Measurements from ENCODE around the gene FOXP1.

FOXP1 gene

DNA sequence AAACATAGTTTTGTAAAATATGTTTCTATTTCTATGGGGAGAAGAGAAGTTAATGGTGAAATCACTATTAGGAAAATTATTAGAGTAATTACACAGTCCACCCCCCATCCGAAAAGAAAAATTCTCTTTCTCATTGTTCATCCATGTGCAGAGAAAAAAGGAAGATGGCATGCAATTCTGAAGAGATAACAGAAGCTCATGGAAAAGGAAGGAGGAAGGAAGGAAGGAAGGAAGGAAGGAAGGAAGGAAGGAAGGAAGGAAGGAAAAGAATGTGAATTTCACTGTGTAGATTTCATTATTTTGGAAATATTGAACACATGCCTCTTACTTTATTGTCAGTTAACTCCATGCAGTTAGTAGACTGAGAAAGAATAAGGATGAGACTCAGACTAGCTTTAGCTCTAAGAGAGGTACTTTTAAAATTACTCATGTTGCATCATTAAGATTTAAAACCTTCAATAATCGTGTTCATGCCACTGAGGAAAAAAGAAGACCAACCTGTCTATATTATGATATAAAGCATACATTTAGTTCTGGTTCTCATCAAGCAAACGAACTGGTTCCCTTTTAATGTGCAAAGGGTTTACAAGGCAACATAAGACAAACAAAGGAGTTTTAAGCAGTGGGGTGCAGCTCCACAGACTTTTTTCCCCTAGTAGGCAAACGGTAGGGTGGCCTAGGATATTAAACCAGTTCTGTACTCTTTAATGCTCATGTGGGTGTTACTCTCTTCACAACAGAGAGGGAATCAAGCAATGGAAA is 379.6 kb downstream of the FOXP1 start:
- no peak for FAIRE-seq
- DNase-seq (ENCODE audit: insufficient read length, low spot score): no peak

DNA sequence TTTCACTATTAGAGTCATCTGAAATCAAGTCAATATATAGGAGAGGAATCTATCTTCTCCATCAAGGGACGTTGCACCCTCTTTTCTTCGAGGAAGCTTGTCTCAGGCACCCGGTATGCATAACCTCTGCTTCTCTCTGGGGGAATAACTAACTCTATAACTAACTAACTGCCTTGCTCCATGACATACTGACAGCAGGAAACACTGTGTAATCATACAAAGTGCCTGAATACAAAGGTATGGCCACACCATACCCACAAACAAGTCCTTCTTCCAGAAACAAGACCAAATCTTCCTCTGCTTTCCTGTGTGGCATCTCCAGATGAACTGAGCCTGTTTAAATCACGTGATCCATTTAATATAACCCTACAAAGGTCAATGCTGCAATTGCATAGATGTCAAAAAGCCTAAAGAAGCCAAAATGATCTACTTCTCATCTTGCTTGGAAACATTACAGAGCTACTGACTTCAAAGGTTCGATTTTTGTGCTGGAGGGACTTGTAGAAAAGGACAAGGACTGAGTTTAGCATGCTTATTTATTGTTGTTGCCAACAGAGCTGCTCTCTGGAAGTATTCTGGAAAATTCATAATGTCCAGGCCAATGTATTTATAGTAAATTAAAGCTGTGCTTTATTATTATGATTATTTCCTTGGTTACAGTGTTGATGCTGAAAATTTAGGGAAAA is 380.5 kb downstream of the FOXP1 start:
- no peak for DNase-seq (ENCODE audit: insufficient read length, low spot score)
- FAIRE-seq: no peak

DNA sequence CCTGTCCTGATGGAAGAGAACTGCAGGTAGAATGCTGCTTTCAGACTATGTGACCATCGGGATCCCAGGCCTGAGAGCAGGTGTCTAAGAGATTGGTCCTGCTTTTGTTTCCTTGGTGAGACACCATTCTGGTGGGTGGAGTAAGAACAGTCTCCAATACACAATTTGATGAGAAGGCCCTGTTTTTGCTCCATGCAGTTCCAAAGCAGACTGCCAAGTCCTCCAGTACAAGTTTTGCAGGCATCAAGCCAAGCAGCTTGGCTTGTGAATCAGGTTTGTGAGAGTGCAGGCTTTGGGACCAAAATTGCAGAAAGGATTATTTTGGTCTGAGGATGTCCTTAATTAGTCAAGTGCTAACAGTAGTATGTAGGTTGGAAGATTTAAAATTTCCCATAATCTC is 381.6 kb downstream of the FOXP1 start:
- DNase-seq (ENCODE audit: insufficient read length, low spot score) (no peak), FAIRE-seq (no peak)

DNA sequence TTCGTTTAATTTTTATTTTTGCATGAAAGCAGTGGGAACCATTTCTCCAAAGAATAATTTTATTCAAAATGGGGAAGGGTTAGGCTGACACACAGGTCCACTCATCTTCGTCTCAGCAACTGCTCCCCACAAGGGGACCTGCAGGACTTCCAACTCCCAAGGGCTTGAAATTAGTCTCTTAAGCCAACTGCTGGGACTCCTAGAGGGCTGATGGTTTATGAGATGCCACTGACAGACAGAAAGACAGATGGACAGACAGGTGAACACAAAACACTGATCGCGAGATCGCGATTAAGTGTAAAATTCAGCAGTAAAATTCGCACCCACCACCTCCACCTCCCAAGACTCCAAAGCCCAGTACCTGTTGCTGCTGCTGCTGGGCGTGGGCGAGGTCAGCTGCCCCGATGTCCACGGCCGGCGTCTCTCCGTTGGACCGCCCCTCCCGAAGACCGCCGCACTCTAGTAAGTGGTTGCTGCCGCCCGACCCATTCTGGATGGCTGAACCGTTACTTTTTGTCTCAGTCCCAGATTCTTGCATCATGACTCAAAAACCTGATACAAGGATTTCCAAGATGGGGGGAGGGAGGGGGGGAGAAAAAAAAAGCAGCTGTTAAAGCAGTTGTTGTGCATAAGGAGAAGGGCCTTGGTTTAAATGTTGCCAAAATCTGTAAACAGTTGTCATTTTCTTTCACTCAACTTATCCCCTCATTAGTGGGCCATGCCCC is 385.5 kb downstream of the FOXP1 start:
- FAIRE-seq (no peak), DNase-seq (ENCODE audit: insufficient read length, low spot score) (no peak)

DNA sequence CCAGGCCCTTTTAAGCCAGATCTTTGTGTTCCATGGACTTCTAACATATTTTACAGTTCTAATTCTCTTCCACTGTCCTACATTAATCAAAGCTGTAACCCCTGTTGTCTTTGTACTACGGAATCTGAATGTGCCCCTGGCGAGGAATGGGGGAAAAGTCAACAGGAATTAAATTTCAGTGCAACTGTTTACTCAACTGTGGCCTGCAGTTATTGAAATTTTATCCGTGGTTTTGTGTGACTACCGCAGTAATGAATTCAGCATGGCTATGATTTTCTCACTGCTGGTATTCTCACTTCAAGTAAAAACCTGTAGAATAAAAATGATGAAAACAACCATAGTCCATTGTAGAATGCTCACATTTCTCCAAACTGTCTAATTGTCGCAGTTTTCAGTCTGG is 388.0 kb downstream of the FOXP1 start:
- no peak for FAIRE-seq
- no peak for DNase-seq (ENCODE audit: insufficient read length, low spot score)

DNA sequence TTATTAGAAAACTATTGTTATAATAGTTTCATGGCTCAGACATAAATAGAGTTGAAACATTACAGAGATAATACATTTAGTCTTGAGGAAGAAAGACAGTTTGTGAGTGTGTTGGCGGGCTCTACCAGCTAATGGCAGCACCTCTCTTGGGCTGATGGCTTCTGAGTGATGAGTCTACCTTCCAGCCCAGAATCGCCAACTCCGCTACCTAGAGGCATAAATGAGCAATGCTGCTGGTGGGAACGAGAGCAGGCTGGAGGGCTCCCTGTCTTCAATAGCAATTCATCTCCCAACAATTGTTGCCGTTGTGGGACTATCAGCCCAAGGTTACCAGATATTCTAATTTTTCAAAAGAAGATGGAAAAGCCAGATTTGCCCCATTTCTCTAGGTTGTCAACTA is 388.7 kb downstream of the FOXP1 start:
- FAIRE-seq (no peak), DNase-seq (ENCODE audit: insufficient read length, low spot score) (no peak)

DNA sequence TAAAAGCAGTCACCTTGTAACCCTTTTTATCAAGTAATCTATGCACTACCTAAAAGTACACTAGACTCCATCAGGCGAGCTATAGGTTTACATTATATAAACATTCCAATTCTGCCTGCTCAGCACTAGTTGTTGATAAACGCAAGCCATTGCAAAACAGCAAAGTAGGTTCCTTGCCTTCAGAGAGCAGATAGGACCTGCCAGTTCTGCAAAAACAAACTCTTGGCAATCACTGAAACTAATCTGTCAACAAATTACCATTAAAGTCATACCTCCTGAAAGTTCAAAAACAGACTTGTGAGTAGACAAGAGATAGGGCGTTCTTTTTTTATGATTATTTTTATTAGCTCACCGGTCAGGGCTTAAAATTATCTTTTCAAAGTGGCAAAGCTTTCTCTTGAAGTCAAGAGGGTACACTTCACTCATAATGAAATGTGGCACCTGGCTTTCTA is 392.5 kb downstream of the FOXP1 start:
- DNase-seq (ENCODE audit: insufficient read length, low spot score): no peak
- FAIRE-seq: no peak

DNA sequence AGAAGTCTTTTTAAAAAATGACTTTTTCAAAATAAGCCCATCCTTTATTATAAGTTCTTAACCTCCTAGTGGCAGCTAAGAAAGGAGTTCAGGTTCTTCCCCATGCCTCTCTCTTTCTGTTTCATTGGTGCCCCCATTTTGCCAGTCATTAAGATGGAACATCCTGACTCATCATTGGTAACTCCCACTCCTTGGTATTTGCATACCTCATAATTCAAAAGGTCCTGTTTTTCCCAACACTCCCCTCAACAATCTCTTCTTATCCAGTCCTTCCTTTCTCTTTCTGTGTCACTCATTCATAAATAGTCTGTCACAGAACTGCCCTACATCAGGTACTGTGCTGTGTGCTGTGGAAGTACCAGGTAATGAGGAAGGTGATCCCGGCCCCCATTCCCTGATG is 394.0 kb downstream of the FOXP1 start:
- DNase-seq (ENCODE audit: insufficient read length, low spot score): no peak
- FAIRE-seq: no peak

DNA sequence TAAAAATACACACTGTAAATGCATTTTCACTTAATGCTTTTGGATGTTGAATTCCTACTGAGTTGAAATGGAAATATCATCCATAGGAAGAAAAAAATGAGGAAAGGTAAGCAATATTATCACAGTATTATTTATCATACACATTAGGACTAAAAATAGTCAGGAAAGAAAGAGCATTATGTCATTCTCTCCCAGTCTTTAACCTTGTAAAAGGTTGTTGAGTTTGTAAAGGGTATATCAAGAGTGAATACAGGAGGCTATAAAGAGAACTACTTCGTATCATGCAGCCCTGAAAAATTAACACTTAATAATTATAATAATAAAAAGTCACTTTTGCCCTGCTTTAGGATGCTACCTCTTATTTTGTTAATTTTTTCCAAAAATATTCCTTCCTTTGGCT is 395.8 kb downstream of the FOXP1 start:
- no peak for FAIRE-seq
- DNase-seq (ENCODE audit: insufficient read length, low spot score): no peak

DNA sequence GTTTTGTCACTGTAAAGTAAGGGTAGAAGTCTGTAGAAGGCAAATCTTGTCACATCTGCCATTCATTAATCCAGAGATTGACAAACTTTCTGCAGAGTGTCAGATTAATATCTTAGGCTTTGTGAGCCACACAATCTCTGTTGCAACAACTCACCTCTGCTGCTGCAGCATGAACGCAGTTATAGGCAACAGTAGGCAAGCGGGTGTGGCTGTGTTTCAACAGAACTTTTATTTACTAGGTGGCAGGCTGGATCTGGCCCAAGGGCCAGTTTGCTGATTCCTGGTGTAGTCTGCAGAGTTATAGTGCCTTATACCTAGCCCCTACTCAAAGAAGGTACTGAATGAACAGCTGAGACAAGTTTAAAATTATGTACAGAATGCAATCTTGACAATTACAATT is 396.7 kb downstream of the FOXP1 start:
- FAIRE-seq (no peak), DNase-seq (ENCODE audit: insufficient read length, low spot score) (no peak)

DNA sequence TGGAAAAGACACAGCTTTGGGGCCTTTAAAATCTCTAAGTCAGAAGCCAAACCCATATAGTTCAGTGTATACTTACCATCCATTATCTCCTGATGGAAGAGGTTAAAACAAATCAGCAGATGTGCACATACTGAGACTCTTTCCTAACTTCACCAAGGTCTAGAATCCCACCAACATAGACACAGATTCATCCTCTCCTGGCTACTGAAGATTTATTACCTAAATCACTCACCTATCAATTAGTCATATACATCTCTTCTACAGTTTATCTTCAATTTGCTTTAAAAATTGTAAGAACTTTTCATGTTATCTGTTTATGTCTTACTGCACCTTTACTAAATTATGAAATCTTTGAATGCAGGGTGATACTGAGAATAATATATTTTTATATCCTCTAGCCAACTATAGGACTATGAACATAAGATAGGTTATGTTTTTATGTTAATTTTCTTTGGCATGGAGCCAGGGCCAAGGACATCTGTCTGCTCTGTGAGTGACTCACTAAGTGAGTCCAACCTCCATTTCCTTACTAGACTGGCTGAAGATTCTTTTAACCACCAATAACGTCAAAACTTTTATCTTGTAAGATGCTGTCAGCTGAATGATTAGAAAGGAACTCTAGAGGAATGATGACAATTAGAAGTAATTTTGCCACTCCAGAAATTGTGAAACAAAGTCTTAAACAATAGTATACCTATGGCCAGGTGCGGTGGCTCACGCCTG is 397.6 kb downstream of the FOXP1 start:
- DNase-seq (ENCODE audit: insufficient read length, low spot score): no peak
- FAIRE-seq: no peak

DNA sequence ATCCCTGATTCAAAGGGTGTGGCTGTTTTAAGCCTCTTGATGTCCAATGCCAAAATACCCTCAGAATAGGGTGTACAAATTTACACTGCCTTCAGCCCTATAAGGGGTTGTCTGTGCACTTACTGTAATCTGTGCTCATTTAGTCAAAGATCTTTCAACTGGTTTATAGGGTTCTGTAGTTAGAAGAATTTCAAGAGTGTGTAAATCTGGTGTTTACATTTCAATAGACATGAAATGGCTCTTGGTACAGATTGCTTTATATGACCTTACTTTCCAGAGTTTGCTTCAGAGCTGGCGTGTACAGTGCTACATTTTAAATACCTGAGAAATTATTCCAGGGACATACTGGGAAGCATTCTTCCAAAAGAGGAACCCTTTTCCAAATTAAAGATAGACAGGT is 399.3 kb downstream of the FOXP1 start:
- no peak for FAIRE-seq
- no peak for DNase-seq (ENCODE audit: insufficient read length, low spot score)

DNA sequence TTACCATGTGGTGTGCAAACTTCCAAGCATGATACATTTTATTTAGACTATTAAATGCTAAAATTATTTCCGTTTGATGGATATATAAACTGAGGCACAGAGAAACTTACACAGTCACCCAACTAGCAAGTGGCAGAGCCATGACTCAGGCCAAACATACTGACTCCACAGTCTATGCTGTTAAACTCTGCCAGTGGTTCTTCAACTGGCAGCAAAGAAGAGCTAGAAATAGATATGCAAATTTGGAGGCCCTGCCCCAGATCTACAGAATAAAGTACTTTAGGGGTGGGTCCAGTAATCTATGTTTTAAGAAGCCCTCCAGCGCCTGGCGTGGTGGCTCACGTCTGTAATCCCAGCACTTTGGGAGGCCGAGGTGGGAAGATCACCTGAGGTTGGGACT is 400.0 kb downstream of the FOXP1 start:
- FAIRE-seq (no peak), DNase-seq (ENCODE audit: insufficient read length, low spot score) (no peak)

DNA sequence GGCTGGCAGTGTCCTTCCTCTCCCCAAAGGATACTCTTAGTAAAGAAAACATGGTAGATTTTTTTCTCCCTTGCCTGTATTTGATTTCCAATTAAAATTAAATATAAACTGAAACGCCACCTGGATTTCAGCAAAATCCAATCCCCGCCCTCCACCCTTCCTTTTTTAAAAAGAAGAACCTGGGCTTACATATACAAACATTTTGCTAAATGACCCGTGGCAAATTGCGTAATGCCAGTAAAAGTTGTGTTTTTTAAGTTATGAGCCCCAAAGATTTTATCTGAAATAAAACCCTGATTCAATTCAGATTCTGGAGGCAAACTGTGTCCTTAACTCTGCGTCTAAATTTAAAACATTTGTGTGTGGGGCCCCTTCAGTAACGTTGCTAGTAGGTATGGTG is 403.0 kb downstream of the FOXP1 start:
- DNase-seq (ENCODE audit: insufficient read length, low spot score): no peak
- no peak for FAIRE-seq

DNA sequence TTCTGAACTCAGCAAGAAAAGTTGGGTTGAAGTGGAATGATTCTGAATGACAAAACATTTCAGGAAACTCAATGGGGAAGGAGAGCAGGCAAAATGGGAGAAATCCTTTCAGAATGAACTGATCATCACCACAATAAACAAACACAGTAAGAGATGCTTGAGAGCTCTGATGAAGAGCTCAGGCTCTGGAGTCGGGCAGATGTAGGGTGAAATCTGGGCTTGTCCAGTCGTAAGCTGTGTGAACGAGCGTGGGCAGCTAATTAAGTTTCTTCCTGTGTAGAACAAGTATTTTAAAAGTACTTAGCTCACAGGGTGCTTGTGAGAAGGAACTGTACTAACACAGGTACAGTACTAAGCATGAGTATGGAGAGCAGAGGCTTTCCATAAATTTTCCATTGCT is 406.2 kb downstream of the FOXP1 start:
- DNase-seq (ENCODE audit: insufficient read length, low spot score) (no peak), FAIRE-seq (no peak)

DNA sequence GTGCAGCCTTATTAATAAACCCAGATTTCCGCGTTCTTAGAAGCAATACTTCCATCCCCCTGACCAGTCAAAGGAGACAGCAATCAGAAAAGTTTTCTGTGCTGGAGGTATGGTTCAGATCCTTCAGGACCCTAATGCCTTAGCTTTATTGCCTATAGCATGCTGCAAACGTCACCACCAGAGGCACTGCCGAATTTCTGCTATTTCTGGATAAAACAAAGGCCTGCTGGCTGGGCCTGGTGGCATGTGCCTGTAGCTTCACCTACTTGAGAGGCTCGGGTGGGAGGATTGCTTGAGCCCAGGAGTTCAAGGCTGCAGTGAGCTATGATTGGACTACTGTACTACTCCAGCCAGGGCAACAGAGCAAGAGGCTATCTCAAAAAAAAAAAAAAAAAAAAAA is 407.2 kb downstream of the FOXP1 start:
- FAIRE-seq (no peak), DNase-seq (ENCODE audit: insufficient read length, low spot score) (no peak)

DNA sequence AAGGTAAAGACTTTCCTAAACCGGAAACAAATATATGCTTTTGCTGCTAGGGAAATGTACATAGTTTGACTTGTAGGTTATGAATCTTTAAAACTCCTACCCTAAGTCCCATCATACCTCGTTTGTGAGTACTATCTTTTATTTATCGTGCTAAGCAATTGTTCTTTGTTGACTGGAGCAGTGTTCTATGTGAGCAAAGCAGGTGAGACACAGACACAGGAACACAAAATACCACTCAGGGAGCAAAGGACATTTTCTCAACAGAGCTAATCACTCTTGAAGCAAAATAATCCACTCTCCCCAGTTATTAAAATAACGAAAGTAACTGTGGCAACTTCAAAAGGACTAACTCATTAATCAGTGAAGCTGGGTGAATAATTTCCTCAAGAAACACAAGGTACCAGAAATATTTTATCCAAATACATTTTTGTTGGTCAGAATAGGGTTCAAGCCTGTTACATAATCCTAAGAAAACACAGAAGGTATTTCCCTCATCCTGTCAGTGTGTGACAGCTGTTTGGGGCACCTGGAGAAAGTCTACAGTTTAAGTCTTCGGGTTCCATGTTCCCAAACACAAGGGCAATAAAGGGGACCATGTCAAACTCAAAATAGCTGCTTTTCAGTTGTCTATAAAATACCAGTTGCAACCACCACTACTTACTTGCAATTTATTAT is 407.7 kb downstream of the FOXP1 start:
- DNase-seq (ENCODE audit: insufficient read length, low spot score) (no peak), FAIRE-seq (no peak)

DNA sequence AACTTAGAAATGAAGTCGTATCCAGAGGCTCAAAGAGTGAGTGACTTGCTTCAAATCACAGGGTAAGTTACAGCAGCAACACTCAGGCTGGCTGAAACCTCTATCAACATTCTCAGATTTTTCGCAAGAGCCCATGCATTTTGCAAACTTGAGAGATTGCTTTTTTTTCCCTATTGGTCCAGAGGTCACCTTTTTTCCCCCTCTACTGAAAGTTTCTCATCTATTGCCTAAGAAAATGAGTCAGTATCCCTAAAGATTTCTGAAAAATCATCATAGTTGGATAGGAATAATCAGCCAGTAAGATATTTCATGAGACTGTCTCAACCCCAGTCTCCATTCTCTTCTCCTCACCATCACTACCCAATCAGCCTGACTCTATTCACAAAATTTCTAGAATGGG is 410.6 kb downstream of the FOXP1 start:
- DNase-seq (ENCODE audit: insufficient read length, low spot score) (no peak), FAIRE-seq (no peak)

DNA sequence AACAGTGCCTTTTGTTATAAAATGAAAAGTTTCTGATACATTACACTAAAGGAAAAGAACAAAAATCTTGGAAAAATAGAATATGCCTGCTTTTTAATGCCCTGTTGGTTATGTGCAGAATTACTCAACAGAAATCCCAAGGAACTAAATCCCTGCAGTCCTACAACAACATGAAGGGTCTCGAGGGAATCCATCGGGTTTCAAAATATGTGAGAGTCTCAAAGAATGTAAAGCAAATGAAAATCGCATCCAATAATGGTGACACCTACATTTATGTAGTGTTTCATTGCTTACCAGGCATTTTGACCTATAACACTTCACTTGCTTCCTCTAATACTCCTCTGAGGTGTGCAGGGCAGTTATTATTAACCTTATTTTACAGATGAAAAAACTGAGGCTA is 411.3 kb downstream of the FOXP1 start:
- FAIRE-seq (no peak), DNase-seq (ENCODE audit: insufficient read length, low spot score) (no peak)

DNA sequence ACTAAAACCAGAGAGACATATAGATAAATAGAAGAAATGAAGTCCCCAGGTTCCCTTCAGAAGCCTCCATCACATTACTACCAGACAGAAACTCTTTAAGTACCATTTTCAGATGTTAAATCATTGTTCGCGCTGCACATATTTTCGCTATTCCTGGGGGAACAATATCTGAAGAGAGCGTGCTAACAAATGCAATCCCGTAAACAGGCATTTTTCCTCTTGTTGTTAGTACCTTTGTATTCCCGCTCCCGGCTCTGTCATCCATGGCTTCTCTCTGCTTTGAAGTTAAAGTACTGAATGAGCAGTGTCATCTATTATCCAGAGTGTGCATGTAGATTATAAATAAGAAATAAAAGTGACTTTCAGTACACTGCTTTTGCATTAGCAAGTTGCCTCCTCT is 412.3 kb downstream of the FOXP1 start:
- no peak for FAIRE-seq

More for the DNA sequence above, 412.3 kb downstream of the FOXP1 start:
- no peak for DNase-seq (ENCODE audit: insufficient read length, low spot score)

Data from GM19239 (cell line).